Neuronal stem cell (in vitro differentiated cells): ENCODE results near the gene CDH15.

Source experiments
- DNase-seq: peaks from one replicate; pipeline ENCODE4 v3.0.0-alpha.2; 2013; ENCODE audit warnings: low spot score
- H2AFZ ChIP-seq: one replicate; pipeline ENCODE4 v1.6.1; 2013; ENCODE audit warnings: mild to moderate bottlenecking, low read length, inconsistent platforms
- H2AK5ac ChIP-seq: 2 replicates; pipeline ENCODE4 v1.6.1; 2013; ENCODE audit warnings: low read depth, mild to moderate bottlenecking, inconsistent platforms, low read length, moderate library complexity, mixed read lengths
- H2BK120ac ChIP-seq: 2 replicates; pipeline ENCODE4 v1.6.1; 2013; ENCODE audit warnings: low read depth, mild to moderate bottlenecking, inconsistent platforms, low read length, moderate library complexity, mixed read lengths
- H2BK12ac ChIP-seq: one replicate; pipeline ENCODE4 v1.6.1; 2013; ENCODE audit warnings: low read length, inconsistent platforms
- H2BK15ac ChIP-seq: 2 replicates; pipeline ENCODE4 v1.6.1; 2013; ENCODE audit warnings: mild to moderate bottlenecking, low read length, inconsistent platforms, mixed read lengths
- H2BK5ac ChIP-seq: one replicate; pipeline ENCODE4 v1.6.1; 2013; ENCODE audit warnings: inconsistent platforms, mild to moderate bottlenecking, low read length, moderate library complexity
- H3K14ac ChIP-seq: one replicate; pipeline ENCODE4 v1.6.1; 2013; ENCODE audit warnings: low read length, inconsistent platforms
- H3K18ac ChIP-seq: 2 replicates; pipeline ENCODE4 v1.6.1; 2013; ENCODE audit warnings: low read length, inconsistent platforms
- H3K23ac ChIP-seq: 2 replicates; pipeline ENCODE4 v1.6.1; 2013; ENCODE audit warnings: low read depth, mild to moderate bottlenecking, mixed read lengths, low read length, inconsistent platforms; ENCODE audit not compliant: poor library complexity
- H3K27ac ChIP-seq: replicated peaks from 3 replicates; pipeline ENCODE4 v1.5.1; 2013; ENCODE audit warnings: low read length, inconsistent platforms
- H3K27me3 ChIP-seq, 3 experiments: 2 replicates each; pipeline ENCODE4 v1.6.1; 2013; ENCODE audit warnings: low read length in 3 of 3, mild to moderate bottlenecking in 2 of 3, inconsistent platforms in 1 of 3, low read depth in 1 of 3, mixed read lengths in 1 of 3, moderate library complexity in 1 of 3; ENCODE audit not compliant: control insufficient read depth in 3 of 3, insufficient read depth in 3 of 3
- H3K36me3 ChIP-seq, 2 donors: replicated peaks in 1 of 2; 2 replicates each; pipeline ENCODE4 v1.6.1; 2013; ENCODE audit warnings: low read length in 2 of 2; ENCODE audit not compliant: control insufficient read depth in 2 of 2, insufficient read depth in 2 of 2
- H3K4ac ChIP-seq: 2 replicates; pipeline ENCODE4 v1.6.1; 2013; ENCODE audit warnings: inconsistent platforms, mild to moderate bottlenecking, low read length, moderate library complexity
- H3K4me1 ChIP-seq, 2 donors: 1 replicate in 1 of 2; 2 replicates in 1 of 2; pipeline ENCODE4 v1.6.1; 2013; ENCODE audit warnings: low read length in 2 of 2, low read depth in 1 of 2; ENCODE audit not compliant: control insufficient read depth in 2 of 2, insufficient read depth in 1 of 2
- H3K4me2 ChIP-seq: one replicate; pipeline ENCODE4 v1.6.1; 2013; ENCODE audit warnings: mild to moderate bottlenecking, low read length, inconsistent platforms; ENCODE audit not compliant: insufficient read depth, poor library complexity, severe bottlenecking
- H3K4me3 ChIP-seq, 2 donors: 2 replicates each; pipeline ENCODE4 v1.5.1; 2013; ENCODE audit warnings: low read length in 2 of 2, mild to moderate bottlenecking in 2 of 2, inconsistent platforms in 1 of 2, moderate library complexity in 1 of 2
- H3K79me1 ChIP-seq: one replicate; pipeline ENCODE4 v1.6.1; 2013; ENCODE audit warnings: low read depth, mild to moderate bottlenecking, inconsistent platforms, low read length, moderate library complexity
- H3K9ac ChIP-seq: one replicate; pipeline ENCODE4 v1.6.1; 2013; ENCODE audit warnings: mild to moderate bottlenecking, low read depth, low read length, inconsistent platforms; ENCODE audit not compliant: poor library complexity
- H3K9me3 ChIP-seq, 2 donors: replicated peaks in 1 of 2; 2 replicates each; pipeline versions ENCODE3 to v1.6.1; 2013; ENCODE audit warnings: low read length in 2 of 2, mild to moderate bottlenecking in 2 of 2, inconsistent platforms in 1 of 2, low read depth in 1 of 2, mixed read lengths in 1 of 2, moderate library complexity in 1 of 2; ENCODE audit not compliant: control insufficient read depth in 2 of 2, insufficient read depth in 1 of 2
- H4K8ac ChIP-seq: one replicate; pipeline ENCODE4 v1.6.1; 2013; ENCODE audit warnings: low read depth, mild to moderate bottlenecking, inconsistent platforms, low read length, moderate library complexity
- H4K91ac ChIP-seq: one replicate; pipeline ENCODE4 v1.6.1; 2013; ENCODE audit warnings: low read length, low read depth, mild to moderate bottlenecking, inconsistent platforms; ENCODE audit not compliant: poor library complexity
- WGBS, 2 donors: extraction: QIAGEN DNeasy Blood & Tissue Kit; methylation state at CpG; one replicate each; pipeline ENCODE4 v1.1.7; 2013; ENCODE audit warnings: missing lambda C conversion rate in 2 of 2, mixed read lengths in 1 of 2; ENCODE audit not compliant: insufficient read length in 2 of 2, insufficient replicate concordance in 1 of 2; ENCODE audit errors: extremely low coverage in 2 of 2; 5-methylcytosine and 5-hydroxymethylcytosine counted together

CDH15 gene

DNA sequence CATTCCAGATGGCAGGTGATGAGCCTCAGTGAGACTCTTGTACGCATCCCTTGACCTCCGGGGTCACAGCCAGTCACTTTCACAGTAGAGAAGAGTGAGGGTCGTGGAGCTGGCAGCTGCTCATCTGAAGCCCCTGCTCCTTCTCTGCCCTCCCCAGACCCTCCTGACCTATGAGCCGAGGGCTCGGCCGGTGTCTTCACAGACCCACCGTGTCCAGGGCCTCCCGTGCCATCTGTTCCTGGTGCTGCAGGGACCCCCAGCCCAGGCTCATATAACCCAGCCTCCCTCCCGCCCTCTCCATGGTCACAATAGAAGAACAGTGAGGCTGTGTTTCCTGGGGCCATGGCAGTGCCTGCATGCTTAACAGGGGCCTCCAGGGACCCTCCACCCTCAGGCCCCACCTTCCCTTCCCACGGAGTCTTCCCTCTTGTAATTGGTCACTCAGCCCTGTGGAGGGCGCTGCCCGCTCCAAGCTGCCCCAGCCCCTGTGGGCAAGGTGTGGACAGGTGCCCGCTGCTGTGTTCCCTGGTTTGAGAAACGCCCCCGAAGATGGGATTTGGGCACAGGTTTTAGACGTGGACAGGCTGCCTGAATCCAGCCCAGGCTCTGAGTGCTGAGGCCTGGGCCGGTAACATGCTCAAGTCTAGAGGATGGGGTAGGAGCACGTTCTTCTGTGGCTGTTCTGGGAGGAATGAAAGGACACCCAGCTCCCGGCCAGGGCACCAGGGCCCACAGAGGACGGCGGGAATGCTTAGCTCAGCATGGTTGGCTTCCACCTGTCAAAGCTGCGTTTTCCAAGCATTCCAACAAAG lies 39.1 kb upstream of the CDH15 start:
- Histone ChIP-seq H3K4me3 (no peak overlapping the region), H3K14ac (peak overlapping the region; percentile 56), H2AK5ac (no peak overlapping the region), H3K9me3 (peaks cover 0 to 17% of the 10 kb centered on the region in 2 donors), H3K4ac (no peak overlapping the region), H2AFZ (no peak overlapping the region), H3K4me2 (no peak overlapping the region), H3K4me1 (no peaks in the 10 kb centered on the region), H3K18ac (no peak overlapping the region), H3K9ac (no peak overlapping the region), H4K8ac (peak overlapping the region; percentile 30), H3K23ac (no peak overlapping the region), H4K91ac (no peak overlapping the region), H3K27ac (no peak overlapping the region), H2BK12ac (no peak overlapping the region), H2BK5ac (no peak overlapping the region), H3K79me1 (no peaks in the 10 kb centered on the region), H2BK120ac (no peak overlapping the region), H3K27me3 (no peaks in the 10 kb centered on the region), H3K36me3 (peaks cover 13 to 47% of the 10 kb centered on the region in 2 donors), H2BK15ac (no peak overlapping the region)
- WGBS, 2 donors = no CpG with 5 or more reads among the region's 22 CpGs
- no peak for DNase-seq

DNA sequence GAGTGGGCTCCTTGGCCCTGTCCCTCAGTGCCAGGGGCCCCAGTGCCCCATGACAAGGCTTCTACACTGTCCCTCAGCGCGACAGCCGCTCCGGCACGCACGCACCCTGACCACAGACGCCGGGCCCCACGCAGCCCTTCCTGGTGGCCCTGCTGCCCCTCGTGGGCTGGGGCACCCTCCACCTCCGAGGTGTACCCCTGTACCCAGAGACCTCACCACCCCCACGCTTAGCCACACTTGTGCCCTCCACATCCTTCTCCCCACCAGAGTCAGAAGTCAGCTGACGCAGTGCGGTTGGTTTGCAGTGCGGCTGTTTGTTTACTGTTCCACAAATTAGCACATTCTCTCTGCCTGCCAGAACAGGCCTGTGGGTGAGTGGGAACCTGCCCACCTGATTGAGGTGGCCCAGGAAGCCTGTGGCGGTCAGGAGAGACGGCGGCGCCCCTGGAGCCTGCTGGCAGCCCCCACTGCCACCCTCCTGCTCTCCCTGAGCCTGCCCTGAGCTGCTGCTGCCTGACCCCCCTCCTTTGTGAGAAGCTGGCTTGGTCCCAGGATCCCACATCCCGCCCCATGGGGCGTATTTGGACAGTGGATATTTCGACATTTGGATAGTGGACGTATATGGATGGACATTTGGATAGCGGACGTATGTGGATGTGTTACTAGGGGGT lies 38.0 kb upstream of the CDH15 start:
- H2BK5ac ChIP-seq = no peak overlapping the region
- H3K18ac ChIP-seq = peak overlapping the region; percentile 28
- no peak overlapping the region for H2BK15ac ChIP-seq
- H3K9me3 ChIP-seq = peaks cover 0 to 17% of the 10 kb centered on the region in 2 donors
- no peak overlapping the region for H3K4me2 ChIP-seq
- H2AFZ ChIP-seq = no peak overlapping the region
- H3K14ac ChIP-seq = peak overlapping the region; percentile 21
- no peak overlapping the region for H3K23ac ChIP-seq
- no peak overlapping the region for H2BK120ac ChIP-seq
- no peak overlapping the region for H4K91ac ChIP-seq
- peaks cover 16 to 47% of the 10 kb centered on the region in 2 donors for H3K36me3 ChIP-seq
- H3K27ac ChIP-seq = no peak overlapping the region
- no peak for DNase-seq
- H4K8ac ChIP-seq = peak overlapping the region; percentile 92
- no peak overlapping the region for H2BK12ac ChIP-seq
- H3K27me3 ChIP-seq = no peaks in the 10 kb centered on the region
- H3K4me1 ChIP-seq = no peaks in the 10 kb centered on the region
- no peak overlapping the region for H3K4ac ChIP-seq
- H3K79me1 ChIP-seq = peaks cover 2% of the 10 kb centered on the region
- H3K9ac ChIP-seq = no peak overlapping the region
- H3K4me3 ChIP-seq = no peak overlapping the region
- WGBS, 2 donors = no CpG with 5 or more reads among the region's 25 CpGs
- H2AK5ac ChIP-seq = no peak overlapping the region

DNA sequence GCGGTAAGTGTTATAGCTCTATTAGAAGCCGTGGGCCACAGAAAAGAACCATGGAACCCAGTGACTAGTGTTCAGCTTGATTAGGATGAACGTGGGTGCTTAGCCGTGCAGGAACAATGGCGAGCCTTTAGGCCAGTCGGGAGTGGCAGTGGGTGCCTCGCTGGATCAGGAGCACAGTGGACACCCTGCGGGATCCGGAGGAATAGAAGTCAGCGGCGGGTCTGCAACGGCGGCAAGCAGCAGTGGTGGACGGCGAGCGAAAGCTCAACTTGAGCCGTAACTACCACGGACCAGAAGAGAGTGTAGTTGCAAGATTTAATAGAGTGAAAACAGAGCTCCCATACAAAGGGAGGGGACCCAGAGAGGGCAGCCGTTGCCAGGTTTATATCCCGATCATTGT lies 37.3 kb upstream of the CDH15 start:
- H2BK15ac ChIP-seq = no peak overlapping the region
- no peak overlapping the region for H2BK12ac ChIP-seq
- H3K79me1 ChIP-seq = peaks cover 3% of the 10 kb centered on the region
- no peaks in the 10 kb centered on the region for H3K27me3 ChIP-seq
- H3K4ac ChIP-seq = no peak overlapping the region
- WGBS, 2 donors = no CpG with 5 or more reads among the region's 20 CpGs
- no peak overlapping the region for H3K4me3 ChIP-seq
- H3K9ac ChIP-seq = no peak overlapping the region
- H2BK5ac ChIP-seq = no peak overlapping the region
- H3K23ac ChIP-seq = no peak overlapping the region
- no peak overlapping the region for H3K4me2 ChIP-seq
- no peak overlapping the region for H2BK120ac ChIP-seq
- no peak overlapping the region for H2AK5ac ChIP-seq
- no peak overlapping the region for H4K91ac ChIP-seq
- no peak for DNase-seq
- peaks cover 16 to 42% of the 10 kb centered on the region in 2 donors for H3K36me3 ChIP-seq
- H3K18ac ChIP-seq = no peak overlapping the region
- H3K14ac ChIP-seq = no peak overlapping the region
- no peak overlapping the region for H4K8ac ChIP-seq
- H3K4me1 ChIP-seq = no peaks in the 10 kb centered on the region
- H3K9me3 ChIP-seq = peaks cover 0 to 13% of the 10 kb centered on the region in 2 donors
- H2AFZ ChIP-seq = no peak overlapping the region
- no peak overlapping the region for H3K27ac ChIP-seq

DNA sequence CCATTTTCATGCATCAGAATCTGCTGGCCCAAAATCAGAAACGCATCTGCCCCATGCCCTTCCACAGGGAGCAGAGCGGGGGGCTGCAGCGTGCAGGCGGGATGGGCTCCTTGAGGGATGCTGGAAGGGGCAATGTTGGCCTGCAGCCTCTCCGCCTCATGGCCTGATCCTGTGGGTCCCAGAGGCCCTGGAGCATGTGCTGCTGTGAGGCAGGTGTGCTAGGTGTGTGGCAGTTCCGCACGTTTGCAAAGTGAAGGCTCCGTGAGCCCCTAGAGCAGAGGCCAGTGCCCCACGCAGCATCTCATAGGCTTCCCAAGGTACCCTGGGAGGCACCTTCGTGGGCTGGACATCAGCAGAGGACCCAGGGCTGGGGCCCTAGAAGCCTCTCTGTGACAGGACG lies 36.4 kb upstream of the CDH15 start:
- Histone ChIP-seq H3K4me1 (no peaks in the 10 kb centered on the region), H3K27me3 (no peaks in the 10 kb centered on the region), H2AK5ac (no peak overlapping the region), H3K4me3 (no peak overlapping the region), H3K9me3 (peaks cover 0 to 6% of the 10 kb centered on the region in 2 donors), H3K9ac (no peak overlapping the region), H3K18ac (no peak overlapping the region), H3K79me1 (peaks cover 3% of the 10 kb centered on the region), H3K23ac (peak overlapping the region; percentile 49), H4K91ac (no peak overlapping the region), H3K4ac (no peak overlapping the region), H2BK12ac (no peak overlapping the region), H3K27ac (no peak overlapping the region), H2AFZ (no peak overlapping the region), H2BK120ac (no peak overlapping the region), H3K4me2 (no peak overlapping the region), H2BK5ac (no peak overlapping the region), H3K36me3 (peaks cover 18 to 42% of the 10 kb centered on the region in 2 donors), H4K8ac (no peak overlapping the region), H2BK15ac (no peak overlapping the region), H3K14ac (no peak overlapping the region)
- WGBS, 2 donors = no CpG with 5 or more reads among the region's 11 CpGs
- no peak for DNase-seq
